SW 1271 (cell line): Measurements from ENCODE around the gene UGDH.
A peak's percentile ranks its signal among the peaks of the same experiment; 100 is the strongest.
"Not testable (repeated sequence)": the region's sequence is repeated elsewhere in the genome, so short reads cannot be mapped to it uniquely, and the experiment has no call there.

ENCODE experiments used
- DNase-seq, 2 experiments: peaks; one replicate each; lab custom pipeline; 2025; lab: John Stamatoyannopoulos, UW

UGDH gene

DNA sequence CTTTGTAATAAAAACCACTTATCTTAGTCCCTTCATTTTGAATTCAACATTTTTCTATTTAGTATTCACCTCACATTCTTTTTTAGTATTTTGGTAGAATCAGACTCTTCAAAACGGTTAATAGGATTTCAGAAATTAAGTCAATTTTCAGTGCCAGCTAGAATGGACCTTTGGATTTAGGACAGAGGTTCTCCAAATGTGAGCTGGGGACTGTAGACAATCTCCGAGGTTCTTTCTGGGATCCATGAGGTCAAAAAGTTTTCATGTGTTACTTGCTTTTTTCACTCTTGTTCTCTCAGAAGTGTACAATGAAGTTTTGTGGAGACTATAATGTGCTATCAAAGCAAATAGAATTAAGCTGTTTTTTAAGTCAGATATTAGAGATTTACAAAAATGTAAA, 2.3 kb upstream of the UGDH start:
- no peak for DNase-seq

- no peak for DNase-seq
Measured at GRCh38 chr4:39528061-39528465, 824 bp upstream of the UGDH start.

DNA sequence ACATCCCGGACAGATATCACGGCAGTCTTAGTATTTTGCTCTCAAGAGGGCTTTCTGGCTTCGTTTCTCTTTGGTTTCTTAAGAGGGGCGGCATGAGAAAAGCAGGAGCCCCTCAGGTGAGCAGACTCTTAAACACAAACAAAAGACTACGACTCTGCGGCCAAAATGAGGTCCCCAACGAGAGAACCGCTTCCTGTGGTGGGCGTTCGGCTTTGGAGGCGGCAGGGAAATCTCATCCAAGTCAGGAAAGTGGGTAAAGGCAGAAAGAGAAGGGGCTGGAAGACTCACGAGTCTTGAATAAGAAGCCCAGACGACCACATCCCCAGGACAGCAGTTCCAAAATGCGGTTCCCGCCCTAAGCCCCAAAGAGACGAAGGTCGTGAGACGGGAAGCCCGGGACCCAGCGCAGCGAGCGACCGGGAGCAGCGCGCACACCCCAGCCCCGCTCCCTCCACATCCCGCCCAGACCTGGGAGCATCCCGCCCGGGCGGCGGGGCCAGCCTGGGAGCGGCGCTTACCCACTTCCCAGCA, 409 bp downstream of the UGDH start:
- peak in 1 of 2 experiments; percentile 42 for DNase-seq

GRCh38 chr4:39525822-39526690, 1.2 kb downstream of the UGDH start:
- no peak for DNase-seq

GRCh38 chr4:39524161-39524957, 2.9 kb downstream of the UGDH start:
- DNase-seq: no peak

DNA sequence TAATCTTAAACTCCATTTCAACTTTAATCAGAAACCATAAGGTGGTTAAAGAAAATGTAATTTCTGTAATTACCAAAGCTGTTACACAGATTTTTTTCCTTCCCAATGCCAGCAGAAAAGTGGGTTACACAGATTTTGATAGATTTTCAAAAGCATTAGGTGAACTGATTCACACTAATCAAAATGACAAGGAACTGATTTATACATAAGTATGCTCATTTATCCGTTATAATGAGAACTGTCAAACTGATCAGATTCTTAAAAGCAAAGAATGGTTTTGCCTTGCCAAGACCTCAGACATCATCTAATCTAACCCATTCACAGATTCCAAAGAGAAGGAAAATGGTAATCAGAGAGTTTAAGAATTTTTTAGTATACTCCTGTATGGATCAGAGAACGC, 5.2 kb downstream of the UGDH start:
- DNase-seq: no peak

DNA sequence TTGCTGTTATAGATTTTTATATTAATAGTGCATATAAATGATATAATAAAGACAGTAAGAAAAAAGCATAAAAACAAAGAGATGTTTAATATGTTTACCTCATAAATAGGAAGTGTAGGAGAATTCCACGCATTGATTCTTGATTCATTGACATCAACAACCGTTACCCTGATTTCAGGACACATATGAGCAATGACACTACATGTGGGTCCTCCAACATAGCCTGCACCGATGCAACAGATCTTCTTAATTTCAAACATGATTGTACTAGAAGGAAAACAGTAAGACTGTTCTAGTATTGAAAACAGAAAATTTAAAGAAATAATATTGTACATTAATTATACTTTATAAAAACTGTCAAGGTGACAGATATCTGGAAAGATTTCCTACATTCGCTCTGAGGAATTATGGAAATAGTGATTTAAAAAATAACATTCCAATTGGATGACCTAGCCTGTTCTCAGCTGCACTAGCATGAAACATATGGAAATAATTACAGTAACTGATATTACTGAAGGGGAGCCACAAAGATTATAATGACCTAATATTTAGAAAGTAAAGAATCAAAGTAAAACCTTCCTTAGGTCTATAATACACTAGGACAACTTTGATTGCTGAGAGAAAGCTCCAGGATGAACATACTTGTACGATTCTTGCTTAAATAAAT, 5.9 kb downstream of the UGDH start:
- no peak for DNase-seq

DNA sequence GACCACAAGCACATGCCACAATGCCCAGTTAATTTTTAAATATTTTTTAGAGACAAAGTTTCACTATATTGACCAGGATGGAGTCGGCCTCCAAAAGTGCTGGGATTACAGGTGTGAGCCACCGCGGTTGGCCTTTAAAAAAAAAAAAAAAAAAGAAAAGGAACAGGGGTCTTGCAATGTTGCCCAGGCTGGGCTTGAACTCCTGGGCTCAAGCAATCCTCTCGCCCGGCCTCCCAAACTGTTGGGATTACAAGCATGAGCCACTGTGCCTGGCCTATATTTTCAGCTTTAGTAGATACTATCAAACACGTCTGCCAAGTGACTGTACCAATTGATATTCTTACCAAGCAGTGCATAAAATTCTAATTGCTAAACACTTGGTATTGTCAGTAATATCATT, 8.8 kb downstream of the UGDH start:
- DNase-seq: no peak

GRCh38 chr4:39516407-39516966, 10.8 kb downstream of the UGDH start:
- DNase-seq: no peak

DNA sequence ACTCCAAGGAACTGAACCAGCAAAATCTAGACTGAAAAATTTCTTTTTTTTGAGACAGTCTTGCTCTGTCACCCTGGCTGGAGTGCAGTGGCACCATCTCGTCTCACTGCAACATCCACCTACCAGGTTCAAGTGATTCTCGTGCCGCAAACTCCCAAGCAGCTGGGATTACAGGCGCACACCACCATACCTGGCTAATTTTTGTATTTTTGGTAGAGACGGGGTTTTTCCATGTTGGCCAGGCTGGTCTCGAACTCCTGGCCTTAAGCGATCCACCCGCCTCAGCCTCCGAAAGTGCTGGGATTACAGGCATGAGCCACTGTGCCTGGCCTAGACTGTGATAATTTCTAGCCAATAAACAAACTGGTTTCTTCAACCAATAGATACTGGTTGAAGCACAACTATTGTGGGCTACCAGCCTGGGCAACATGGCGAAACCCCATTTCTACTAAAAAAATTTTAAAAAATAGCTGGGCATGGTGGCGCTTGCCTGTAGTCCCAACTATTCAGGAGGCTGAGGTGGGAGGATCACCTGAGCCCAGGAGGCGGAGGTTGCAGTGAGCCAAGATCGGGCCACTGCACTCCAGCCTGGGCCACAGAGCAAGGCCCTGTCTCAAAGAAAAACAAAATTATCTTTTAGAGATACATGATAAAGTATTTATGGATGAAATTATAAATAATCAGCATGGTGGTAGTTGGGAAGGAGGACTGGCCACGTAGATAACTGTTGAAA, 11.4 kb downstream of the UGDH start:
- not testable (repeated sequence) for DNase-seq

DNA sequence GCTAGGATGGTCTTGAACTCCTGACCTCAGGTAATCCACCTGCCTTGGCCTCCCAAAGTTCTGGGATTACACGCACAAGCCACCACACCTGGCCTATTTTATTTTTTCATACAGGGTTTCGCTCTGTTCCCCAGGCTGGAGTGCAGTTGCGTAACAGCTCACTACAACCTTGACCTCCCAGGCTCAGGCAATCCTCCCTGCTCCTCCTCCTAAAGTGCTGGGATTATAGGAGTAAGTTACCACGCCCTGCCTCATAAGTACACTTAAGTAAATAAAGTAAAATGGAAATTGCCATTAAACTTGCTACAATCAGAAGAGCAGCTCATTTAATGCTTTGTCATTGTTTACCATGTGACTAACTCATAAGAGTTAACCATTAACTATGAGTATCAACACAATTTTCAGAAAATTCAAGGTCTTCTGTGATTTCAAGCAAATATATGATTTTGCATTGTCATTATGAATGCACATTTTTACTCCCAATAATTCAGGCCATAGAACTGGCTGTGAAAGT, 12.3 kb downstream of the UGDH start:
- DNase-seq: no peak

- not testable (repeated sequence) for DNase-seq
Measured at GRCh38 chr4:39514266-39514665, 13.0 kb downstream of the UGDH start.

DNA sequence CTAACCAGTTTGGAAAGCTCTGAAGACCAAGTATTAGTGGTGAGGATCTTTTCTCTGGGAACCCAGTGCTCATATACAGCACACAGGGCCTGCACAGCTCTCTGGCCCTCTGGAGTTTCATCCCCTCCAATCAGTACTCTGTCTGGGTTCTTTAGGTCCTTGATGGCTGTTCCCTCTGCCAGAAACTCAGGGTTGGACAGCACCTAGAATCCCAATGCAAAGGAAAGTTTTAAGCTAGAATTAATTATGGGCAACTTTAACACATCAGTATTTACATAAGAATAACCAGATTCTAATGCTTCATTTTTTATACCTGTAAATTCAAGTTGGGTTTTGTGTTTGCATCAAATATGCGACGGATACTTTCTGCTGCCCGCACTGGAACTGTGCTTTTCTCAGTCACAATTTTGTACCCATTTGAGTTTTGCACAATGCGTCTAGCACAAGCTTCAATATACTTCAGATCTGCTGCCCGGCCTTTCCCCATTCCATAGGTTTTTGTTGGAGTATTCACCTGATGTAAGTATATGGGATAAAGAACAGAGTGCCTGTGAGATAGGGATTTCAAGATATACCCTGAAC, 16.8 kb downstream of the UGDH start:
- no peak for DNase-seq

DNA sequence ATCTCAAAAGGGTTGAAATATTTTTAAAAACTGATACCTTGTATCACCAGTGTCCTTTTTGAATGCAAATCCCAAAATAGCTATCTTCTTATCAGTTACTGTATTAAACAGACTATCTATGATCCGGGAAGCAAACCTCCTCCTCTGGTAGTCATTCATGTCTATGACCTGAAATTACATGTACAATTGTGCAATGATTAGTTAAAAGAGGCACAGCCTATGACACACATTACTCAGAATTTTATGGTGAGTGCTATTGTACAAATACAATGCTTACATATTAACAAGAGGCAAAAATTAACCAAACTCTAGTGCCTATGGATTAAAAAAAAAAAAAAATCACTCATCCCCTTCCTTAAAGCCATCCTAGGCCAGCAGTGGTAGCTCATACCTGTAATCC, 21.7 kb downstream of the UGDH start:
- no peak for DNase-seq

DNA sequence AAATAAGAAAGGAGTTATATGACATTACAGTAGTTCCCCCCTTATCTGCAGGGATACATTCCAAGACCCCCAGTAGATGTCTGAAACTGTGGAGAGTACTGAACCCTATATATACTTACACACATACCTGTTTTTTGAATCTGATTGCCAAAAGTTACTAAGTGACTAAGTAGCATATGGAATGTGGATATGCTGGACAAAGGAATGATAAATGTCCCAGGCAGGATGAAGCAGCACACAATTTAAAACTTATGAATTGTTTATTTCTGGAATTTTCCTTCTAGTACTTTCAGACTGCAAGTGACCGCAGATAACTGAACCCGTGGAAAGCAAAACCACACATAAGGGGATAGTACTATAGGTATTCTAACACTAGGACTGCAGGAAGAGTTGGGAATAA, 22.7 kb downstream of the UGDH start:
- DNase-seq: no peak

- not testable (repeated sequence) for DNase-seq
Measured at GRCh38 chr4:39502664-39503035, 24.6 kb downstream of the UGDH start.

DNA sequence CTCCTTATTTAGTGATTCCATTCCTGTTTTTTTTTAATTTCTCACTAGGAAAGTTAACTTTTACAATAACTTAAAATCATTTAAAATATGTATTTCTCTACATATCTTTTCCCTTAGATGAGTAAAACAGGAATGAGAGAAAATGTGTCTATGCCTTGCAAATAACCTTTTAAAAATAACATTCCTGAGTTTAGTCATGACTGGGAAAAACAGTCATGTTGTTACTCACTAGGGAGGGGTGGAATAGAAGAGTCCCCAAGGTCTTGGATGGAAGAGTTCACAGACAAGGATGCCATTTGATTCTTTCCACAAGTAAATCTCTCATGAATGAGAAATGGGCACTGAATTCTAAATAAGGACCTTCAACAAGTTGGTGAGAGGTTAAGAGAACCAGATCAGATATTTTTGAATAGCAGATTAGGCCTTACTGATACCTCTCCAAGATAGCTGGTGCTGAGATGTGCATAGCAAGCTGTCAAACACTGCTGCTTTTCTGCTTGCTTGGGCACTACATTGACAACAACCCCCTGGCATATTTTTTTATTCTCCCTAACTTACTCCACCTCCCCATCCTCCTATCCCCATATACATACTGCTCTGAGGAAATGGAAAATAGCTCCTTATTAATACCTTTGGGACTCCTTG, 25.1 kb downstream of the UGDH start:
- no peak for DNase-seq

DNA sequence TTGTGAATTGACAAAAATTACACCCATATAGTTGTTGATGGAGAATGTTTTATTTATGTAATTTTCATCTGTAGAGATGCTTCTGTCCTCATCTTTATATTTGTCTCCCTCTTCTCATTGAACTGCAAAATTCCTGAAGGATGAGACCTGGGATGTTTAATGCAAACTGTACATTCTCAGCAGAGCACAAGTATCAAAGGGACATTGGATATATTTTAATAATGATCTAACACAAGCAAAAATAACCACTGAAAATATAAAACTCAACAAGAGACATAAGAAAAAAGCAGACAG, 28.6 kb downstream of the UGDH start:
- DNase-seq: no peak

DNA sequence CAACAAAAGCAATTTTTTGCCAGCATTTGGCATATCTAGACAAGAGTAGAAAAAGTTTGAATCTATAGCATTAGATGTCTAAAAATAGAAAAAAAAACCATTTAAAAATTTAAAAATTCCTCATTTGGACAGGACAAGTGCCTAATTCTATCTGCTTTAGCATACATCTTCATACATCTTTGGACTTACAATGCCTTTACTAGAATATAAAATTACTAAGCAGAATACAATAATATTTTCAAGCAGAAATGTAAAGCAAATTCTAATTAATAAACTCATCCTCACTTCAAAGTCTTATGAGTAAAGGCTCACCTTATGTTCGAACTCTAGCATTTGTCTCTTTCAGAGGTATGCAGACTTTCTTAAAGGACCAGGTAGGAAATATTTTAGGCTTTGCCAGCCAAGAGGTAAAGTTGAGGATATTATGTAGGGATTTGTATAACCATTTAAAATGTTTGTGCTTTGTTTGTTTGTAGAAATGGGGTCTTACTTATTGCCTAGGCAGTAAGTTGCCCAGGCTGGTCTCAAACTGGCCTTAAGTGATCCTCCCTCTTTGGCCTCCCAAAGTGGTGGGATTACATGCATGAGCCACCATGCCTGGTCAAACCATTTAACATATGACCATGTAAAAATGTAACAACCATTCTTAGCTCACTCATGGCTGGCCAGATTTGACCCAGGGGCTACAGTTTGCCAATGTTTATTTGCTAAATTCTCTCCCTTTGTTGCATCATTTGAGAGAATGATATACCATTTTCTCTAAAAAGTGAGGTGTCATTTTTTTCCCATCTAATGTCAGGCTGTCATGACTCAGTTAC, 29.1 kb downstream of the UGDH start:
- no peak for DNase-seq
